Mucosa of rectum (tissue), 2 donors: Measurements from ENCODE around the gene SUSD6.
A peak's percentile ranks its signal among the peaks of the same experiment; 100 is the strongest.

Experiments used
- H3K27ac ChIP-seq, 2 donors: one replicate each; pipeline ENCODE4 v1.7.0; 2013; ENCODE audit warnings: inconsistent platforms in 2 of 2, low read depth in 2 of 2, low read length in 2 of 2
- H3K27me3 ChIP-seq, 2 donors: one replicate each; pipeline ENCODE4 v1.7.0; 2013; ENCODE audit warnings: low read length in 2 of 2; ENCODE audit not compliant: control insufficient read depth in 2 of 2, insufficient read depth in 2 of 2
- H3K36me3 ChIP-seq, 2 donors: one replicate each; pipeline ENCODE4 v1.7.0; 2013; ENCODE audit warnings: low read length in 2 of 2; ENCODE audit not compliant: control insufficient read depth in 2 of 2, insufficient read depth in 2 of 2
- H3K4me1 ChIP-seq, 2 donors: one replicate each; pipeline ENCODE4 v1.7.0; 2013; ENCODE audit warnings: low read length in 2 of 2, mild to moderate bottlenecking in 1 of 2; ENCODE audit not compliant: control insufficient read depth in 2 of 2, insufficient read depth in 2 of 2
- H3K4me3 ChIP-seq, 2 donors: one replicate each; pipeline ENCODE4 v1.7.0; 2013; ENCODE audit warnings: low read length in 2 of 2
- H3K9ac ChIP-seq, 2 donors: one replicate each; pipeline ENCODE4 v1.7.0; 2013; ENCODE audit warnings: low read length in 2 of 2, low read depth in 1 of 2, mild to moderate bottlenecking in 1 of 2
- H3K9me3 ChIP-seq, 2 donors: one replicate each; pipeline ENCODE4 v1.7.0; 2013; ENCODE audit warnings: low read length in 2 of 2; ENCODE audit not compliant: control insufficient read depth in 2 of 2
- donor health status: healthy.
- donor health status: Normal muscosa, but diverticular disease.

SUSD6 gene

DNA sequence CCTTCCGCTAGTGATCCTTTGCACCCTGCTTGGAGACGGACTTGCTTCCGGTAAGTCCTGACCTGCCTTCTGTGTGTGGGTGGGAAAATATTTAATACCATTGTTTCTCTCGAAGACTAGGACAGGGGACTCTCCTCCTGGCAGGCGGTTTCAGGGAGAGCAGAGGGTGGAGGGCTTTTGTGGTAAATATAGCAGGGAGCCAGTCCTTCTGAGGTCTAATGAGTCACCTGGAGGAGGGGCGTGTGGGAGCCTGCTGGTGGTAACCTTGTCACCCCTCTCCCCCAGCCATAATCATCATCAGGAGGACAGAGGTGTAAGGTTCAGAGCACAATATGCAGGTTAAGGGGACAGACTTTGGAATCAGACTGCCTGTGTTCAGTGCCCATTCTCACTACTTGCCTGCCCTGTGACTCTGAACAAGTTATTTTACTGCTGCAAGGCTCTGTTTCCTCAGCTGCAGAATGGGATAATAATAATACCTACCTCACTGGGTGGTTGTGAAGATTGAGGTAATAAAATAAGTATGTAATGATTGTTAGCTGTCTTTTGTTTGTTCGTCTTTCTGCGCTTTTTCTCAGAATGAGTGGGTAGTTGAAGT lies 47.4 kb downstream of the SUSD6 start:
- H3K27me3 ChIP-seq = no peaks in the 10 kb centered on the region
- H3K9ac ChIP-seq = peak overlapping the region in 1 of 2 donors; percentile 63
- H3K36me3 ChIP-seq = peaks cover 3 to 11% of the 10 kb centered on the region in 2 donors
- peak overlapping the region; percentile 78 to 89 for H3K27ac ChIP-seq
- no peaks in the 10 kb centered on the region for H3K9me3 ChIP-seq
- H3K4me3 ChIP-seq = peak overlapping the region in 1 of 2 donors; percentile 8
- peaks cover 27 to 33% of the 10 kb centered on the region in 2 donors for H3K4me1 ChIP-seq

DNA sequence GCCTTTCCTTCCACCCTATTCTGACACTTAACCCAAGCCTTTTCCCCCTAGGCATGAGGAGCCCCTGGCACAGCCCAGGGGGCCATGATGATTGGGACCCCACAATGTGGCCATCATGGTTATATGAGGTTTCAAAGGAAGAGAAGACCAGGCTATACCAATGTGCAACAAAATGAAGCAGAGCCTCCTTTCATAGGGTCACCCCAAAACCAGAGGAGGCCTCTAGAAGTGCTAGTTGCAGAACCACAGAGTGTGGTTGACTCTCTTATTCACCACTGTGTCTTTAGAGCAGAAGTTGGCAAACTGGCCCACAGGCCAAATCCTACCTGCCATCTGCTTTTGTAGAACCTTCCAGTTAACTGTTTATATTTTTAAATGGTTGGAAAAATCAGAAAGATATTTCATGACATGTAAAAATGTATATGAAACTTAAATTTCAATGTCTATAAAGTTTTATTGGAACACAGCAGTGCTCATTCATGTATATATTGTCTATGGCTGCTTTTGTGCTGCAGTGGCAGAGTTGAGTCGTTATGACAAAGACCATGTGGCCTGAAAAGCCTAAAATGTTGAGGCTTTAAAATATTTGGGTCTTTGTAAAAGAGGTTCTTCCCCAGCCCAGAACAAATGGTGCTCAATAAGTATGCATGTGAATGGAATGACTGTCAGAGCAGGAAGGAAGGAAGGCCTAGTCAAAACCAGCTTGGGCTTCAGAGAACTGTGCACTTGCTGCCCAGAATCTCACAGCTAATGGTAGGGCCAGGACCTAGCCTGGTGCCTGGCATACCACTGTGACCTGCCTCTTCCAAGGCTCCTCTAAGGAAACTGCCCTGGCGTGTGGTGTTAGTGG lies 49.2 kb downstream of the SUSD6 start:
- Histone ChIP-seq H3K27me3 (no peaks in the 10 kb centered on the region), H3K9me3 (no peaks in the 10 kb centered on the region), H3K27ac (no peak overlapping the region), H3K4me3 (no peak overlapping the region), H3K36me3 (peaks cover 3 to 11% of the 10 kb centered on the region in 2 donors), H3K4me1 (peaks cover 16 to 29% of the 10 kb centered on the region in 2 donors), H3K9ac (no peak overlapping the region)

DNA sequence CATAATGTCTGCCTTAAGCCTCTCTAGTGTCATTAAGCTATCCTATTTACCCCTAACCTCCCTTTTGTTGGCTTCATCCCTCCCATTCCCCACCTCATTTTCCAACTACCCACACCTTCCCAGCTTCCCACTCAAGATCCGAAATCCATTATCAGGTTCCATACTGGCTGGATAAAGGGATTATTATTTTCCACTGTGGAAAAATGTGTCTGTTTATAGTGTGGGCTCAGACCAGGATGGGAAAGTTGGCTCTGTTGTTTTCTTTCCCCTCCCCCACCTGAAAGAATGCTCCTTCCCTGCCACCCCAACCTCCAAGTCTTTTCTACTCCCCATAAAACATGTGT lies 49.8 kb downstream of the SUSD6 start:
- H3K9ac ChIP-seq = no peak overlapping the region
- H3K4me1 ChIP-seq = peaks cover 16 to 29% of the 10 kb centered on the region in 2 donors
- H3K27me3 ChIP-seq = no peaks in the 10 kb centered on the region
- H3K36me3 ChIP-seq = peaks cover 3 to 11% of the 10 kb centered on the region in 2 donors
- no peak overlapping the region for H3K4me3 ChIP-seq
- no peaks in the 10 kb centered on the region for H3K9me3 ChIP-seq
- H3K27ac ChIP-seq = no peak overlapping the region

DNA sequence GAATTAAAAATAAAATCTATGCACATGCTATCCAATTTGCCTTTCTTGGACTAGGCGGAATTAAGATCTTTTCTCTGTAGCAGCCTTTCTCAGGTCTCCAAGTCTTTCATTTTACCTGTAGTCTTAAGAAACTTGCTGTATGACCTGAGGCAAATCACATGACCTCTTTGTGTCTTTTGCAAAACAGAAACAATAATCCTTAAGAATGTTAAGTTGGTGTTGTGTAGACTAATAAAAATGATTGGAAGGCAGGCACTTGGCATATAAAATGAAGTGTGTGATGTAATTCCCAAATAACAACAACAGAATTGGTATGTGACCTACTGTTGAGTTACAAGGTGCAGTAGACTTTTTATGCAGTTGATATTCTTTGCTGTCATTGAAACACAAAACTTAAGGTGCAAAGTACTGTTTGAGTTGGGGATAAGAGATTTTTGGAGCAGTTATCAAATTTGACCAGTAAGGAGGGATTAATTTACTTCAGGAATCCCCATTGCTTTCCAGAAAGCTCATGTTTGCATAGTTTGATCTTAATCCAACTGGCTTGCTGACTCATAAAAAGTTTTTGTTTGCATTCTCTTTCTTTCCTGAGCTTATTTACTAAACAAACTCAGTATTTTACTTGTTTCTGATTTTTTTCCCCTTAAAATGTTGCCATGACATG lies 51.4 kb downstream of the SUSD6 start:
- Histone ChIP-seq H3K9me3 (no peaks in the 10 kb centered on the region), H3K9ac (no peak overlapping the region), H3K36me3 (peaks cover 3 to 11% of the 10 kb centered on the region in 2 donors), H3K4me3 (no peak overlapping the region), H3K4me1 (peaks cover 19 to 28% of the 10 kb centered on the region in 2 donors), H3K27me3 (no peaks in the 10 kb centered on the region), H3K27ac (peak overlapping the region in 1 of 2 donors; percentile 35)

GRCh38 chr14:69663300-69663643 lies 51.9 kb downstream of the SUSD6 start:
- no peak overlapping the region for H3K9ac ChIP-seq
- no peaks in the 10 kb centered on the region for H3K27me3 ChIP-seq
- peaks cover 17 to 23% of the 10 kb centered on the region in 2 donors for H3K4me1 ChIP-seq
- H3K4me3 ChIP-seq = no peak overlapping the region
- H3K36me3 ChIP-seq = peaks cover 3 to 11% of the 10 kb centered on the region in 2 donors
- H3K27ac ChIP-seq = peak overlapping the region in 1 of 2 donors; percentile 35
- no peaks in the 10 kb centered on the region for H3K9me3 ChIP-seq

DNA sequence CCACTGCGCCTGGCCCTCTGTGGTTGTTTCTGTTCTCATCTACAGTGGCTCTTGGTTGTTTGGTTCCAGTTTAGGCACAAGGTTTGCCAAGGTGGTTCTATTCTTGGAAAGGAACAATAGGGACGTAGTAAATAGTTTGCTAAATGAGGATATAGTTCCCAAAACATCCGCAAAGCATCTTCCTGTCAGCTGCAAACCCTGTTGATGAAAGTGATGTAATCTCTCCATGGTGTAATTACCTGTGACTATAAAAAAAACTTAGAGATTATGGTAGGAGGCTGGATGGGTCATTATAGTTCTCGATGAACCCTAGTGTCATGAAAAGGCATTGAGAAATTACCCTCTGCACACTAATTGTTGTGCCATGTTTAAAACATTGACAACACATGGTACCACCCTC lies 52.9 kb downstream of the SUSD6 start:
- Histone ChIP-seq H3K4me1 (peaks cover 11 to 13% of the 10 kb centered on the region in 2 donors), H3K27ac (no peak overlapping the region), H3K36me3 (peaks cover 3 to 11% of the 10 kb centered on the region in 2 donors), H3K9me3 (no peaks in the 10 kb centered on the region), H3K4me3 (no peak overlapping the region), H3K9ac (no peak overlapping the region), H3K27me3 (no peaks in the 10 kb centered on the region)

- H3K4me1 ChIP-seq = peaks cover 11 to 21% of the 10 kb centered on the region in 2 donors
- H3K36me3 ChIP-seq = peaks cover 0 to 8% of the 10 kb centered on the region in 2 donors
- H3K9ac ChIP-seq = no peak overlapping the region
- H3K9me3 ChIP-seq = no peaks in the 10 kb centered on the region
- H3K4me3 ChIP-seq = no peak overlapping the region
- H3K27me3 ChIP-seq = no peaks in the 10 kb centered on the region
- no peak overlapping the region for H3K27ac ChIP-seq
Measured at GRCh38 chr14:69664865-69665526, 53.6 kb downstream of the SUSD6 start.

GRCh38 chr14:69665631-69666030 lies 54.2 kb downstream of the SUSD6 start:
- Histone ChIP-seq H3K9me3 (no peaks in the 10 kb centered on the region), H3K27me3 (no peaks in the 10 kb centered on the region), H3K4me1 (peaks cover 9 to 22% of the 10 kb centered on the region in 2 donors), H3K4me3 (no peak overlapping the region), H3K36me3 (peaks cover 0 to 7% of the 10 kb centered on the region in 2 donors), H3K9ac (no peak overlapping the region), H3K27ac (no peak overlapping the region)

DNA sequence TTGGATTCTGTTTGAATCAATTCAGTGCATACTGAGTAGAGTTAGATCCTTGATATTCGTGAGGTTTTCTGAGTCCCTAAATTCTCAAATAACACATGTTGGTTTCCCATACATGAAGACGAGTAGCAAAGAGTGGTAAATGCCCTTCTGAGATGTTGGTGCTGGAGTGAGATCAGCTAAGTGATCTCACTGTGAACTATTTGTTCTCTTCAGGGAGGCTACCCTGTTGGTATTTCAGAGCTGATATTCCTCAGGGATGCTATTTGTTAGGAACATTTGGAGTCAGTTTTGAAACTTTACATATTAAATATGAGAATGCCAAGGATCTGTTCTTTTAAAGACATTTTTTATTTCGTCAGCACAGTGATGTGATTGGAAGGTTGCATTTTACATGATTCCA lies 54.7 kb downstream of the SUSD6 start:
- no peak overlapping the region for H3K4me3 ChIP-seq
- no peaks in the 10 kb centered on the region for H3K27me3 ChIP-seq
- H3K9ac ChIP-seq = no peak overlapping the region
- peaks cover 9 to 22% of the 10 kb centered on the region in 2 donors for H3K4me1 ChIP-seq
- H3K9me3 ChIP-seq = no peaks in the 10 kb centered on the region
- H3K27ac ChIP-seq = no peak overlapping the region
- H3K36me3 ChIP-seq = peaks cover 0 to 4% of the 10 kb centered on the region in 2 donors
